Esophagus squamous epithelium (tissue), 4 donors: ENCODE measurements around the gene CIITA.

Experiments used
- POLR2A ChIP-seq, 4 donors: fragments of 450-650 bp; IDR thresholded peaks; one replicate each; pipeline ENCODE4 v1.6.1; 2017; ENCODE audit warnings: antibody characterized with exemption in 4 of 4, mild to moderate bottlenecking in 4 of 4, moderate library complexity in 3 of 4
- TF ChIP-seq, protein P1 (sequence below), 6 experiments: fragments of 450-650 bp in 4 of 6; fragments of 200-600 bp in 2 of 6; sonication (generic) in 2 of 6; IDR thresholded peaks; one replicate each; pipeline ENCODE4 v1.5.1; 2016 to 2019; ENCODE audit warnings: antibody characterized with exemption in 6 of 6, mild to moderate bottlenecking in 4 of 6, moderate library complexity in 4 of 6

GRCh38 chr16:10834130-10834529 is 42.9 kb upstream of the CIITA start:
- TF ChIP-seq, protein P1, sequence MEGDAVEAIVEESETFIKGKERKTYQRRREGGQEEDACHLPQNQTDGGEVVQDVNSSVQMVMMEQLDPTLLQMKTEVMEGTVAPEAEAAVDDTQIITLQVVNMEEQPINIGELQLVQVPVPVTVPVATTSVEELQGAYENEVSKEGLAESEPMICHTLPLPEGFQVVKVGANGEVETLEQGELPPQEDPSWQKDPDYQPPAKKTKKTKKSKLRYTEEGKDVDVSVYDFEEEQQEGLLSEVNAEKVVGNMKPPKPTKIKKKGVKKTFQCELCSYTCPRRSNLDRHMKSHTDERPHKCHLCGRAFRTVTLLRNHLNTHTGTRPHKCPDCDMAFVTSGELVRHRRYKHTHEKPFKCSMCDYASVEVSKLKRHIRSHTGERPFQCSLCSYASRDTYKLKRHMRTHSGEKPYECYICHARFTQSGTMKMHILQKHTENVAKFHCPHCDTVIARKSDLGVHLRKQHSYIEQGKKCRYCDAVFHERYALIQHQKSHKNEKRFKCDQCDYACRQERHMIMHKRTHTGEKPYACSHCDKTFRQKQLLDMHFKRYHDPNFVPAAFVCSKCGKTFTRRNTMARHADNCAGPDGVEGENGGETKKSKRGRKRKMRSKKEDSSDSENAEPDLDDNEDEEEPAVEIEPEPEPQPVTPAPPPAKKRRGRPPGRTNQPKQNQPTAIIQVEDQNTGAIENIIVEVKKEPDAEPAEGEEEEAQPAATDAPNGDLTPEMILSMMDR (IDR thresholded peaks at IDR 0.05), result no peak
- no peak for TF ChIP-seq POLR2A (IDR thresholded peaks at IDR 0.05)
